ENCODE measurements around the gene DUSP3. TPM values are rescaled to one million over a fixed set of nuclear protein-coding genes. Genes with fewer than 3 reads are reported as not detected.

The DUSP3 gene
- total RNA-seq, 1 experiment from 2014 or later = 50.7 TPM

- Histone ChIP-seq H3K4me1 (ENCODE audit: insufficient read depth, low read length) (no peaks in the 10 kb centered on the region), H3F3A (ENCODE audit: low read length, unreplicated experiment) (no peaks in the 10 kb centered on the region), H3K4me3 (ENCODE audit: low read length) (no peak overlapping the region), H2AFZ (ENCODE audit: low read length) (no peak overlapping the region), H3K9me2 (replicated peaks; ENCODE audit: low read length) (no peaks in the 10 kb centered on the region), H3K79me2 (ENCODE audit: low read length) (no peaks in the 10 kb centered on the region), H3K4me2 (ENCODE audit: low read length) (no peak overlapping the region), H4K20me1 (ENCODE audit: low read length) (no peaks in the 10 kb centered on the region), H3K27ac (ENCODE audit: low read length) (no peak overlapping the region), H3K9me3 (ENCODE audit: low read length) (no peaks in the 10 kb centered on the region), H3K9ac (ENCODE audit: low read length) (no peak overlapping the region), H3K27me3 (ENCODE audit: low read length) (no peaks in the 10 kb centered on the region), H3K36me3 (ENCODE audit: low read depth, low read length) (peaks cover 32% of the 10 kb centered on the region)
- ChIA-PET POLR2A (ENCODE audit: unreplicated experiment) (no interaction called here), CTCF (no interaction called here)
- no peak for DNase-seq
- no peak for ATAC-seq
- no TSS peak for BruUV-seq (replicated peaks)
- intact Hi-C loops (cut with micrococcal nuclease) = no loop called here
- TF ChIP-seq CTCF (conservative IDR thresholded peaks at IDR 0.05; ENCODE audit: low read depth, low read length) (no peak), EZH2 (IDR thresholded peaks at IDR 0.05; ENCODE audit: low read length, unreplicated experiment) (no peak), EZH2phosphoT487 (IDR thresholded peaks at IDR 0.05; ENCODE audit: borderline replicate concordance, low read length) (no peak)
These were observed 29.3 kb upstream of the DUSP3 start for GRCh38 chr17:43808076-43808475.

DNA sequence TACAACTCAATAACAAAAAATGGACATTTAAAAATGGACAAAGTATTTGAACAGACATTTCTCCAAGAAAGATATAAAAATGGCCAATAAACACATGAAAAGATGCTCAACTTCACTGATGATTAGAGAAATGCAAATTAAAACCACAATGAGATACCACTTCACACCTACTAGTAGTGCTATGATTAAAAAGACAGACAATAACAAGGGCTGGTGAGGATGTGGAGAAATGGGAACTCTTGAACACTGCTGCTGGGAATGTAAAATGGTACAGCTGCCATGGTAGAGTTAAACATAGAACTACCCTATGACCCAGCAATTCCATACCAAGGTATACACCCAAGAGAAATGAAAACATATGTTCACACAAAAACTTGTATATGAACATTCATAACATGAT lies 26.3 kb upstream of the DUSP3 start:
- TF ChIP-seq CTCF (conservative IDR thresholded peaks at IDR 0.05; ENCODE audit: low read depth, low read length) (no peak), EZH2 (IDR thresholded peaks at IDR 0.05; ENCODE audit: low read length, unreplicated experiment) (no peak), EZH2phosphoT487 (IDR thresholded peaks at IDR 0.05; ENCODE audit: borderline replicate concordance, low read length) (no peak)
- Histone ChIP-seq H3K9ac (ENCODE audit: low read length) (no peak overlapping the region), H3K9me2 (replicated peaks; ENCODE audit: low read length) (no peaks in the 10 kb centered on the region), H3K9me3 (ENCODE audit: low read length) (no peaks in the 10 kb centered on the region), H3K4me2 (ENCODE audit: low read length) (no peak overlapping the region), H3K36me3 (ENCODE audit: low read depth, low read length) (peaks cover 24% of the 10 kb centered on the region), H3F3A (ENCODE audit: low read length, unreplicated experiment) (no peaks in the 10 kb centered on the region), H3K79me2 (ENCODE audit: low read length) (no peaks in the 10 kb centered on the region), H3K4me3 (ENCODE audit: low read length) (no peak overlapping the region), H2AFZ (ENCODE audit: low read length) (no peak overlapping the region), H4K20me1 (ENCODE audit: low read length) (no peaks in the 10 kb centered on the region), H3K27me3 (ENCODE audit: low read length) (no peaks in the 10 kb centered on the region), H3K27ac (ENCODE audit: low read length) (no peak overlapping the region), H3K4me1 (ENCODE audit: insufficient read depth, low read length) (no peaks in the 10 kb centered on the region)
- ChIA-PET CTCF (no interaction called here), POLR2A (ENCODE audit: unreplicated experiment) (no interaction called here)
- intact Hi-C loops (cut with micrococcal nuclease) = no loop called here
- BruUV-seq (replicated peaks) = no TSS peak
- ATAC-seq (no peak), DNase-seq (no peak)

DNA sequence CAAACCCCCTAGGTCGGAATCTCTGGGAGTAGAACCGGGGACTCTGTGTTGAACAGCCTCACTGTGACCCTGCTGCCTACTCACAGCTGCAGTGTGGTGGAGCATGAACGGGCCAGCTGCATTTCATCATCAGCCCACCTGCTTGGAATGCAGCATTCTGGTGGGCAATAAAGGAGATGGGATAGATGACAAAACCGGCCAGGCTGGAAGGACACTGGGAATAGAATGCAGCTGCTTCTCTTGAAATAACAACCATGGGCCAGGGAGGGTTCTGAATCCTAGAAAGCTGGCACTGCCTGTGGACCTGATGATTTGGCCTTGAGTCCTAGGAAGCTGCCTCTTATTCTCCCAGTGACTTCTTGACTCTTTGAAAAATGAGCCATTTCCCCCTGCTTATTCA lies 25.0 kb upstream of the DUSP3 start:
- Histone ChIP-seq H3K4me3 (ENCODE audit: low read length) (no peak overlapping the region), H3K27me3 (ENCODE audit: low read length) (no peaks in the 10 kb centered on the region), H3K9ac (ENCODE audit: low read length) (no peak overlapping the region), H2AFZ (ENCODE audit: low read length) (no peak overlapping the region), H3K36me3 (ENCODE audit: low read depth, low read length) (peaks cover 18% of the 10 kb centered on the region), H3K9me2 (replicated peaks; ENCODE audit: low read length) (no peaks in the 10 kb centered on the region), H3K79me2 (ENCODE audit: low read length) (no peaks in the 10 kb centered on the region), H4K20me1 (ENCODE audit: low read length) (no peaks in the 10 kb centered on the region), H3K9me3 (ENCODE audit: low read length) (no peaks in the 10 kb centered on the region), H3F3A (ENCODE audit: low read length, unreplicated experiment) (no peaks in the 10 kb centered on the region), H3K4me1 (ENCODE audit: insufficient read depth, low read length) (no peaks in the 10 kb centered on the region), H3K4me2 (ENCODE audit: low read length) (no peak overlapping the region), H3K27ac (ENCODE audit: low read length) (no peak overlapping the region)
- intact Hi-C loops (cut with micrococcal nuclease) = no loop called here
- ATAC-seq (no peak), DNase-seq (no peak)
- CTCF ChIA-PET = no interaction called here
- no peak for TF ChIP-seq CTCF (conservative IDR thresholded peaks at IDR 0.05; ENCODE audit: low read depth, low read length)
- TF ChIP-seq EZH2 (IDR thresholded peaks at IDR 0.05; ENCODE audit: low read length, unreplicated experiment) = no peak
- TF ChIP-seq EZH2phosphoT487 (IDR thresholded peaks at IDR 0.05; ENCODE audit: borderline replicate concordance, low read length) = no peak
- POLR2A ChIA-PET (ENCODE audit: unreplicated experiment) = no interaction called here
- no TSS peak for BruUV-seq (replicated peaks)

Measured in PC-3 (cell line).